ENCODE results near the gene PAM. TPM values are rescaled to one million over a fixed set of nuclear protein-coding genes. Genes with fewer than 3 reads are reported as not detected.

PAM gene
- total and polyA plus RNA-seq, 3 donors from 2014 or later: 65.5 to 92.5 (median 77.5) TPM

GRCh38 chr5:102873379-102873932 is 118.4 kb downstream of the PAM start:
- 91 to 92% methylated on average over 11 of the region's 11 CpGs for WGBS, 2 donors
- DNase-seq: no peak
- Histone ChIP-seq H3K36me3 (ENCODE audit: low read depth, missing control alignments) (no peaks in the 10 kb centered on the region), H3K9me3 (no peaks in the 10 kb centered on the region), H3K4me3 (no peak overlapping the region), H3K27ac (no peak overlapping the region), H3K4me1 (no peaks in the 10 kb centered on the region), H3K27me3 (no peaks in the 10 kb centered on the region)
- TF ChIP-seq POLR2A (IDR thresholded peaks at IDR 0.05): no peak
- TF ChIP-seq CTCF (IDR thresholded peaks at IDR 0.05): no peak
- intact Hi-C loops (cut with DNase I; ENCODE audit: low total_unique reads): no loop called here

- Histone ChIP-seq H3K4me3 (no peak overlapping the region), H3K9me3 (no peaks in the 10 kb centered on the region), H3K36me3 (ENCODE audit: low read depth, missing control alignments) (no peaks in the 10 kb centered on the region), H3K27ac (no peak overlapping the region), H3K4me1 (no peaks in the 10 kb centered on the region), H3K27me3 (no peaks in the 10 kb centered on the region)
- no peak for DNase-seq
- WGBS, 2 donors: 80 to 87% methylated on average over 5 of the region's 5 CpGs
- intact Hi-C loops (cut with DNase I; ENCODE audit: low total_unique reads): no loop called here
- TF ChIP-seq CTCF (IDR thresholded peaks at IDR 0.05): no peak
- no peak for TF ChIP-seq POLR2A (IDR thresholded peaks at IDR 0.05)
Measured at GRCh38 chr5:102874054-102874453, 118.9 kb downstream of the PAM start.

- H3K36me3 ChIP-seq (ENCODE audit: low read depth, missing control alignments): no peaks in the 10 kb centered on the region
- TF ChIP-seq CTCF (IDR thresholded peaks at IDR 0.05) (no peak), POLR2A (IDR thresholded peaks at IDR 0.05) (no peak)
- no peak for DNase-seq
- WGBS, 2 donors: 75 to 78% methylated on average over 4 of the region's 4 CpGs
- no peaks in the 10 kb centered on the region for H3K4me1 ChIP-seq
- H3K27ac ChIP-seq: no peak overlapping the region
- H3K9me3 ChIP-seq: no peaks in the 10 kb centered on the region
- no peak overlapping the region for H3K4me3 ChIP-seq
- intact Hi-C loops (cut with DNase I; ENCODE audit: low total_unique reads): no loop called here
- no peaks in the 10 kb centered on the region for H3K27me3 ChIP-seq
Measured at GRCh38 chr5:102875721-102876123, 120.6 kb downstream of the PAM start.

- WGBS, 2 donors: 96% methylated on average over 4 of the region's 4 CpGs
- H3K9me3 ChIP-seq: no peaks in the 10 kb centered on the region
- TF ChIP-seq POLR2A (IDR thresholded peaks at IDR 0.05) (no peak), CTCF (IDR thresholded peaks at IDR 0.05) (no peak)
- no peak overlapping the region for H3K27ac ChIP-seq
- intact Hi-C loops (cut with DNase I; ENCODE audit: low total_unique reads): no loop called here
- no peak overlapping the region for H3K4me3 ChIP-seq
- no peaks in the 10 kb centered on the region for H3K27me3 ChIP-seq
- no peaks in the 10 kb centered on the region for H3K36me3 ChIP-seq (ENCODE audit: low read depth, missing control alignments)
- no peak for DNase-seq
- no peaks in the 10 kb centered on the region for H3K4me1 ChIP-seq
Measured at GRCh38 chr5:102876610-102877009, 121.5 kb downstream of the PAM start.

GRCh38 chr5:102879741-102880140 is 124.6 kb downstream of the PAM start:
- H3K4me3 ChIP-seq: no peak overlapping the region
- TF ChIP-seq CTCF (IDR thresholded peaks at IDR 0.05): no peak
- no peak for TF ChIP-seq POLR2A (IDR thresholded peaks at IDR 0.05)
- H3K27me3 ChIP-seq: no peaks in the 10 kb centered on the region
- no peaks in the 10 kb centered on the region for H3K36me3 ChIP-seq (ENCODE audit: low read depth, missing control alignments)
- peaks cover 6% of the 10 kb centered on the region for H3K4me1 ChIP-seq
- no peaks in the 10 kb centered on the region for H3K9me3 ChIP-seq
- WGBS, 2 donors: 96 to 97% methylated on average over 6 of the region's 6 CpGs
- intact Hi-C loops (cut with DNase I; ENCODE audit: low total_unique reads): no loop called here
- H3K27ac ChIP-seq: no peak overlapping the region
- no peak for DNase-seq

Measured in testis (tissue), 3 donors.